ENCODE data around the gene SERTAD3.
A peak's percentile ranks its signal among the peaks of the same experiment; 100 is the strongest.
"Not testable (repeated sequence)": the region's sequence is repeated elsewhere in the genome, so short reads cannot be mapped to it uniquely, and the experiment has no call there.

The SERTAD3 gene

GRCh38 chr19:40466219-40466984, 22.3 kb upstream of the SERTAD3 start:
- TF ChIP-seq, protein P1, sequence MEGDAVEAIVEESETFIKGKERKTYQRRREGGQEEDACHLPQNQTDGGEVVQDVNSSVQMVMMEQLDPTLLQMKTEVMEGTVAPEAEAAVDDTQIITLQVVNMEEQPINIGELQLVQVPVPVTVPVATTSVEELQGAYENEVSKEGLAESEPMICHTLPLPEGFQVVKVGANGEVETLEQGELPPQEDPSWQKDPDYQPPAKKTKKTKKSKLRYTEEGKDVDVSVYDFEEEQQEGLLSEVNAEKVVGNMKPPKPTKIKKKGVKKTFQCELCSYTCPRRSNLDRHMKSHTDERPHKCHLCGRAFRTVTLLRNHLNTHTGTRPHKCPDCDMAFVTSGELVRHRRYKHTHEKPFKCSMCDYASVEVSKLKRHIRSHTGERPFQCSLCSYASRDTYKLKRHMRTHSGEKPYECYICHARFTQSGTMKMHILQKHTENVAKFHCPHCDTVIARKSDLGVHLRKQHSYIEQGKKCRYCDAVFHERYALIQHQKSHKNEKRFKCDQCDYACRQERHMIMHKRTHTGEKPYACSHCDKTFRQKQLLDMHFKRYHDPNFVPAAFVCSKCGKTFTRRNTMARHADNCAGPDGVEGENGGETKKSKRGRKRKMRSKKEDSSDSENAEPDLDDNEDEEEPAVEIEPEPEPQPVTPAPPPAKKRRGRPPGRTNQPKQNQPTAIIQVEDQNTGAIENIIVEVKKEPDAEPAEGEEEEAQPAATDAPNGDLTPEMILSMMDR (IDR thresholded peaks at IDR 0.05; ENCODE audit: low read depth, low read length): no peak
- Histone ChIP-seq H3K9me3 (ENCODE audit: severe bottlenecking) (no peaks in the 10 kb centered on the region), H3K27ac (no peak overlapping the region), H3K27me3 (ENCODE audit: insufficient read depth, low read depth, severe bottlenecking) (peaks cover 10% of the 10 kb centered on the region), H3K4me3 (ENCODE audit: low read depth, low read length) (peak overlapping the region; percentile 44), H3K36me3 (no peaks in the 10 kb centered on the region)
- no peak for DNase-seq

DNA sequence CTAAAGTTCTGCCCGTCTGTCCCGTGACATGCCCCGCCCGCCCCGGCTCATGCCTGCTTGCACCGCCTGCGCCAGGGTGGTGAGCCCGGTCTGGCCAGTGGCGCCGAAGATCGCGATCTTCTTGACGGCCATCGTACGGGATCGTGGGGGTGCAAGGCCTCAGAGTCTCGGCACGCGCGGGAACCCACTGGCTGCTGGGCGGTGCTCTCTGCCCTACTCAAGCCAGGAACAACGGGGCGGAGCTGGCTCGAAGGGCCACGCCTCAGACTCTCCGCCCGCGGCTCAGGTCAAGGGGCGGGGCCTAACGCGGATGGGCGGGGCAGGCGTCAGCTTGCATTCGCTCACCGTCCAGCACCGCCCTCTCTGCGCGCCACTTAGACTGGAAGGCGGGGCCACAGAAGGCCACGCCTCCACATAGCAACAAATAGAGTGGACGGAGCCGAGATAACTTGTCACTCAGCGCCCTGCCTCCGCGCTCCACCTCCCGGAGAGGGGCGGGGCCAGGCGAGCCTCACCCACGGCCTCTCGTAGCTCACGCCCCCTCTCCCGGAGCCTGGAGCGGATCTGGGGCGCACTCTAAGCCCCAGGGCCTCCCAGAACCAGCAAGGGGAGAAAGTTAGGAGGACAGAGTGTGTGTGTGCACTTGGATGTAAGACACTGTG, 21.6 kb upstream of the SERTAD3 start, which contains the start of gene BLVRB:
BLVRB (minus strand) TSS at position 189 of the 662 bp plus-strand sequence; CDS start at position 132, 57 bp downstream.
- H3K4me3 ChIP-seq (ENCODE audit: low read depth, low read length): peak within 1 kb of the TSS; percentile 55
- TF ChIP-seq, protein P1 (IDR thresholded peaks at IDR 0.05; ENCODE audit: low read depth, low read length): no peak
- no peaks in the 10 kb centered on the region for H3K36me3 ChIP-seq
- H3K27me3 ChIP-seq (ENCODE audit: insufficient read depth, low read depth, severe bottlenecking): peaks cover 10% of the 10 kb centered on the region
- H3K9me3 ChIP-seq (ENCODE audit: severe bottlenecking): no peaks in the 10 kb centered on the region
- H3K27ac ChIP-seq: no peak within 1 kb of the TSS
- peak; percentile 98 for DNase-seq

- H3K27ac ChIP-seq: no peak overlapping the region
Observed at GRCh38 chr19:40465025-40465556, 21.0 kb upstream of the SERTAD3 start.

GRCh38 chr19:40464059-40465024, 20.2 kb upstream of the SERTAD3 start:
- DNase-seq: peak; percentile 87
- H3K27ac ChIP-seq: no peak overlapping the region
- TF ChIP-seq, protein P1 (IDR thresholded peaks at IDR 0.05; ENCODE audit: low read depth, low read length): peak; percentile 74

More at GRCh38 chr19:40465025-40465556, 21.0 kb upstream of the SERTAD3 start:
- peak overlapping the region; percentile 55 for H3K4me3 ChIP-seq (ENCODE audit: low read depth, low read length)
- no peaks in the 10 kb centered on the region for H3K36me3 ChIP-seq
- H3K27me3 ChIP-seq (ENCODE audit: insufficient read depth, low read depth, severe bottlenecking): peaks cover 10% of the 10 kb centered on the region
- no peaks in the 10 kb centered on the region for H3K9me3 ChIP-seq (ENCODE audit: severe bottlenecking)
- TF ChIP-seq, protein P1 (IDR thresholded peaks at IDR 0.05; ENCODE audit: low read depth, low read length): no peak
- no peak for DNase-seq

DNA sequence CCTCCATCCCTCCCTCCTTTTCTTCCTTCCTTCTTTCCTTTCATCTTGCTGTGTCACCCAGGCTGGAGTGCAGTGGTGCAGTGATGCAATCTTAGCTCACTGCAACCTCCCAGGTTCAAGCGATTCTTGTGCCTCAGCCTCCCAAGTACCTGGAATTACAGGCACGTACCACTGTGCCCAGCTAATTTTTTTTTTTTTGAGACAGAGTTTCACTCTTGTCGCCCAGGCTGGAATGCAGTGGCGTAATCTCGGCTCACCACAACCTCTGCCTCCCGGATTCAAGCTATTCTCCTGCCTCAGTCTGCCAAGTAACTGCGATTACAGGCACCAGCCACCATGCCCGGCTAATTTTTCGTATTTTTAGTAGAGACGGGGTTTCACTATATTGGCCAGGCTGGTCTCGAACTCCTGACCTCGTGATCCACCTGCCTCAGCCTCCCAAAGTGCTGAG, 19.5 kb upstream of the SERTAD3 start:
- DNase-seq; H3K27ac ChIP-seq; H3K27me3 ChIP-seq (ENCODE audit: insufficient read depth, low read depth, severe bottlenecking); H3K4me3 ChIP-seq (ENCODE audit: low read depth, low read length); H3K36me3 ChIP-seq; H3K9me3 ChIP-seq (ENCODE audit: severe bottlenecking): not testable (repeated sequence)

More at GRCh38 chr19:40464059-40465024, 20.2 kb upstream of the SERTAD3 start:
- no peaks in the 10 kb centered on the region for H3K36me3 ChIP-seq
- H3K27me3 ChIP-seq (ENCODE audit: insufficient read depth, low read depth, severe bottlenecking): peaks cover 10% of the 10 kb centered on the region
- H3K4me3 ChIP-seq (ENCODE audit: low read depth, low read length): no peak overlapping the region
- no peaks in the 10 kb centered on the region for H3K9me3 ChIP-seq (ENCODE audit: severe bottlenecking)

Measured in WERI-Rb-1 (cell line).